Coronary artery (tissue), 2 donors: ENCODE measurements around the gene PLXNA4.

Experiments used
- DNase-seq: peaks from one replicate; pipeline ENCODE4 v3.0.0-alpha.2; 2017; ENCODE audit warnings: low spot score
- H3K27ac ChIP-seq, 2 donors: fragments of 200-600 bp; sonication (generic); one replicate each; pipeline ENCODE4 v1.5.1; 2016 to 2019
- H3K4me3 ChIP-seq: fragments of 200-600 bp; sonication (generic); 2 replicates; pipeline ENCODE4 v1.5.1; 2016; ENCODE audit warnings: mild to moderate bottlenecking, moderate library complexity
- TF ChIP-seq, protein P1 (sequence below): fragments of 200-600 bp; sonication (generic); IDR thresholded peaks from one replicate; pipeline ENCODE4 v1.5.1; 2019; ENCODE audit warnings: antibody characterized with exemption

PLXNA4 gene

DNA sequence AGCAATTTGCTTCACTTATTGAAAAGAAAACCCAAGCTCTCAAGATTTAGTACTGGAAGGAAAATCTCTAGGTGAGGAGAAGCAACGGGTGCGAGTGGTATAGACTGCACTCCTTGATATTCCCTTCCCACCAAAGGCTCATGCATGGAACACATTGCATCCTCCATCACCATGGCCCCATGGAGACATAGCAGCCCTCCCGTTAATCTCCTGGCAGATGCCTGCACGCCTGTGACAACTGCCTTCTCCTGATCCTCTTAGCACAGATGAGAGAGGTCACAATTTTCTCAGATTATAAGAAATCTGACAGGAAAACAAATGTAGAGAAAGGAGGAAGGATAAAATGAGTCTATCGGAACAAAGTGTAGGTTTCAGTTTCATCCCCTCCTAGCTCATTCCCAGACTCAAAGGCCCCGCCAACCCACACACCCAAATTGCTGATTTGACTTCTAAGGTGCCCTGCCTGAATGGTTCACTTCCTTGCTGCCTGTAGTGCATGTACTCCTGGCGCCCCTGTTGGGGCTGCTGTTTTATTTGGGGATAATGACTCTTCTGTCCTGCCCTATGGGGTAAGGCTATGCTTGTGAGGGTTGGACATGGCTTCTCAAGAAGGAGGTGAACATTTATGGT, 50.0 kb downstream of the PLXNA4 start:
- Histone ChIP-seq H3K4me3 (no peak overlapping the region), H3K27ac (no peak overlapping the region)
- DNase-seq, result no peak
- TF ChIP-seq, protein P1, sequence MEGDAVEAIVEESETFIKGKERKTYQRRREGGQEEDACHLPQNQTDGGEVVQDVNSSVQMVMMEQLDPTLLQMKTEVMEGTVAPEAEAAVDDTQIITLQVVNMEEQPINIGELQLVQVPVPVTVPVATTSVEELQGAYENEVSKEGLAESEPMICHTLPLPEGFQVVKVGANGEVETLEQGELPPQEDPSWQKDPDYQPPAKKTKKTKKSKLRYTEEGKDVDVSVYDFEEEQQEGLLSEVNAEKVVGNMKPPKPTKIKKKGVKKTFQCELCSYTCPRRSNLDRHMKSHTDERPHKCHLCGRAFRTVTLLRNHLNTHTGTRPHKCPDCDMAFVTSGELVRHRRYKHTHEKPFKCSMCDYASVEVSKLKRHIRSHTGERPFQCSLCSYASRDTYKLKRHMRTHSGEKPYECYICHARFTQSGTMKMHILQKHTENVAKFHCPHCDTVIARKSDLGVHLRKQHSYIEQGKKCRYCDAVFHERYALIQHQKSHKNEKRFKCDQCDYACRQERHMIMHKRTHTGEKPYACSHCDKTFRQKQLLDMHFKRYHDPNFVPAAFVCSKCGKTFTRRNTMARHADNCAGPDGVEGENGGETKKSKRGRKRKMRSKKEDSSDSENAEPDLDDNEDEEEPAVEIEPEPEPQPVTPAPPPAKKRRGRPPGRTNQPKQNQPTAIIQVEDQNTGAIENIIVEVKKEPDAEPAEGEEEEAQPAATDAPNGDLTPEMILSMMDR, result no peak

DNA sequence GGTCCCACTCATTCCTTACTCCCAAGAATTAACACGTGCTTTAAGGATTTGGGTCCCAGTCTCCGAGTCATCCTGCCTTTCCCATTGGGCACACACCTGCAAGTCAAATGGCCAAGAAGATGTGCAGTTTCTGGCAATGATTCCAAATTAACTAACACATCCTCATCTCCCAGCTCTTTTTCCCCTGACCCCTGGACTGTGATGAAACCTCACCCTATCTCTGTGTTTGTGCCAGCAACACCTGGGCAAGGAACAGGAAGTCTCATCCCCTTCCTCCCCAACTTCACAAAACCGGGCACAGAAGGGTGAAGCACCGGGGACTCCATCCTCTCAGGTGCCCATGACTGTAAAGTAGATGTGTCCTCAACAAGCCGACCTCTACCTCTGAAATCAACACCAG, 54.8 kb downstream of the PLXNA4 start:
- no peak for DNase-seq
- Histone ChIP-seq H3K4me3 (no peak overlapping the region), H3K27ac (no peak overlapping the region)
- TF ChIP-seq, protein P1, result no peak

DNA sequence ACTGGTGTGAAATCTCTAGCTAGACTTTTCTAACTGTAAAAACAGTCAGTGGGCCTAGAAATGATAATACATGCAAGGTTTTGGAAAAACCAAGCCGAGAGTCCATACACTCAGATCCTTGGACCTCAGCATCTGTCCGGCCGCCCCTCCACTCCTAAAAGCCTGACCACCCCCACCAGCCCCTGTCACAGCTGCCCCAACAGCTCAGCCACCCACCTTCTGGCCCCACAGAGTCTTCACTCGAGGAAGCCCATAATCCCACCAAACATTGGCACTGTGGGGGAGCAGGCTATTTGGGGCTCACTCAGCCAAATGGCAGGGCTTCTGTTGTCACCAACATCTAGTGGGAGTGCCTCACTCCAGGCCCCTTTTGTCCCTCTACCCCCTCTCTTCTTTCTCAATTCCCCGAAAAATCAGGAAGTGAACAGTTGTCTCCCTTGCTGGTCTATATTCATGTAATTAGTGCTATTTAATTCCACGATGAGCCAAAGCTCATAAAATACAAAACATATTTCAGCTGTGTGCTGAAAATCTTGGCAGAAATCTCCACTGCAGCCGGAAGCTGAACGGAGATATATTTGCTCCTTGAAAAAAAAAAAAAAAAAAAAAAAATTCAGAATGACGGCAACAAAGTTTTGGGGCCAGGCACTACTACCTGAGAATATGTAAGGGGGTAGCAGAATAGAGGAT, 55.5 kb downstream of the PLXNA4 start:
- H3K4me3 ChIP-seq, result no peak overlapping the region
- no peak overlapping the region for H3K27ac ChIP-seq
- TF ChIP-seq, protein P1, result no peak
- no peak for DNase-seq

DNA sequence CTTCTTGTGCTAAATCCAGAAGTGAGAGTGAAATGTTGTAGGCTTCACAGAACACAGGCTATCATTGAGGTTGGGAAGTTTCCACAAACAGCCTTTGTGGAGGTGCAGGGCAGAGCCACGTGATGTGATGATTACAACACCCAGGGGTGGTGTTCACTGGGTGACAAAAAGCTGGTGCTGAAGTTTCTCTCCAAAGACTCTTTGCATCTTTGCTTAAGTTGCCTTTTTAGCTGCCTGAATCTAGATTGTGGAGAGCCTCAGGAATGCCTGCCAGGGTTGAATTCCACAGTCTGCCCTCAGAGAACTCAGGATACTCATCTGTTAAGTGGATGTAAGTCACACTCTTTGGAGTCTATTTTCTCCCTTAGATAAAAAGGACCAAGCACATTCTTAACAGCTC, 56.3 kb downstream of the PLXNA4 start:
- TF ChIP-seq, protein P1, result no peak
- Histone ChIP-seq H3K4me3 (no peak overlapping the region), H3K27ac (no peak overlapping the region)
- DNase-seq, result no peak

DNA sequence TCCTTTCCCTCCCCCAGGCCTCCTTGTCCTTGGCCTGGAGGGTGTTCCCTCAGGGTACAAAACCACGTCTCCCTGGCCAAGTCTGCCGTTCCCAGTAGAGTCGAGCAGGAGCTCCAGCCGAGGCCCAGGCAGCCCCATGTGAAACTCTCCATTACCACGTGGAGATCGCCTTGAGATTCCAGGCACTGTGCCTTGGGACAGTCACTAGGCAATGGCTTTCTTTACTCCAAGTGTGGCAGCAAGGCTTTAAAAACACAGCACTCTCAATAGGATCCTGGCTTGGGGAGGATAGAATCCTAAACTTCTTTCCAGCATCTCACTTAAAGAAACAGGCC, 57.5 kb downstream of the PLXNA4 start:
- Histone ChIP-seq H3K4me3 (no peak overlapping the region), H3K27ac (no peak overlapping the region)
- no peak for DNase-seq
- TF ChIP-seq, protein P1, result no peak

DNA sequence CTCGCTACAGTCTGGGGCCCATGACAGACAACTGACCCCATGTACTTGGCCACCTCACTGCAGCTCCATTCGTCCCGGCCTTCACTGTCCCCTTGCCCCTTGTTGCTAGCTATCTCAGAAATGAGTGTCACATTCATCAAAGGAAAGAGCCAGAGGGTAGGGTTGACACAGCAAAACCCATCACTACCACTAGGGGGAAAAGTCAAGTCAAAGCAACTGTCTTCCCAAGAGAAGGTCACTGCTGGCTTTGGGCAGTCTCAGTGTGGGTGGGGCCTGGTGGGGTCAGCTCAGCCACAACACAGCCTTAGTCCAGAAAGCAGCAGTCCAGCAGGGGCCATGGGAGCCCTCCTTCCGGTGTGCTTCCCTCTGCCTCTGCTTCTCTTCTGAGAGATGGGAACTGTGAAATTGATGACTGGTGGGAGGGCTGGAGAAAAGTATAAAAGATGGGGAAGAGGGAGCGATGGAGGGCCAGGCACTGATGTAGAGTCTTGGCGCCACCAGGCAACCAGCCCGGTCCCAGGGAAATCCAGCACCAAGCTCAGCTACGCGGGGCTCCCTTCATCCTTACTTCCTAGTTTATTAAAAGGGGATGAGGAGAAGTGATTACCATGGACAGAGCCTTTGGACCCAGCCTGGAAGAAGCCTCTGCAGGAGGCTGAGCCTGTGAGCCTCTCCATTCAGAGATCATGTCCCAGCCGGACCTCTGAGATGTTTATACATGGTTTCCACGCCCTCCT, 58.0 kb downstream of the PLXNA4 start:
- TF ChIP-seq, protein P1, result no peak
- no peak for DNase-seq
- H3K4me3 ChIP-seq, result no peak overlapping the region
- H3K27ac ChIP-seq, result no peak overlapping the region
